Medulla oblongata (tissue), 1 donor: Measurements from ENCODE around the gene TRAF1.
A peak's percentile ranks its signal among the peaks of the same experiment; 100 is the strongest.

Experiments used
- DNase-seq: peaks from one replicate; pipeline ENCODE4 v3.0.0-alpha.2; 2015; ENCODE audit errors: extremely low spot score

Gene TRAF1

DNA sequence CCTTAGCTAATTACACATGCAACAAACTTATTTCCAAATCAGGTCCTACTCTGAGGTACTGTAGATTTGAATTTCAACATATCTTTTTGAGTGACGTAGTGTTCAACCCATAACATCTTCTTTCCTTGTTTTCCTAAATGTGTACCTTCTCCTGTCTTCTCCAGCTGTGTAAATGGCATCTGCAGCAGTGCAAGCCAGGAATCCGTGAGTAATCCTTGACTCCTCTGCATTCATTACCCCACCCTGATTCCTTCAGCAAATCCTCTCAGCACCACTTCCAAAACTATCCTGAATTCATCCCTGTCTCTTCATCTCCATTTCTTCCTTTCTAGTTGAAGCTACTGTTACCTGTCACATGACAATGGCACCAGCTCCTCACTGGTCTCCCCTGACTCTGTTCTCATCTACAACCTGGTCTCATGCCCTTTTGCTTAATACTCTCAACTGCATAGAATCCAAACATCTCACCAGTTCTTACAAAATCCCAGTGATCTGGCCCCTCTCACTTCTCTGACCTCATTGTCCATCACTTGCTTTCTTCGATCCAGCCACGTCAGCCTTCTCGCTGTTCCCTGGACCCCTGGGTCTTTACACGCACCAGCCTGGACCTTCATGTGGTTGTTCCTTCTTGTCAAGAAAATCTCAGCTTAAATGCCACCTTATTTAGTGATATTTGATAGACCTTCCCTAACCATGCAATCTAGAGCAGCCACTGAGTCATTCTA lies 14.6 kb upstream of the TRAF1 start:
- no peak for DNase-seq

DNA sequence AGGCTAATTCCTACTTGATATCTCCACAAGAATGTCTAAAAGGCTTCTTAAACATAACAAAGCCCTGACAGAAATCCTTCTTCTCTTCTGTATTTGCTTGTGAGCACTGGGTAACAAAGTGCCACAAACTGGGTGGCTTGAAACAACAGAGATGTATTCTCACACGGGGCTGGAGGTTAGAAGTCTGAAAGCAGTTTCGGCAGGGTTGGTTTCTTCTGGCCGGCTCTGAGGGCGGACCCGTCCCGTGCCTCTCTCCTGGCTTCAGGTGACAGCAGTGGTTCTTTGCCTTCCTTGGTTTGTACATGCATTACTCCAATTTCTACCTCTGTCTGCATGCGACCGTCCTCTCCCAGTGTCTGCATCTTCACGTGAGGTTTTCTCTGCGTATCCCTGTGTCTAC lies 14.0 kb upstream of the TRAF1 start:
- DNase-seq, result no peak

DNA sequence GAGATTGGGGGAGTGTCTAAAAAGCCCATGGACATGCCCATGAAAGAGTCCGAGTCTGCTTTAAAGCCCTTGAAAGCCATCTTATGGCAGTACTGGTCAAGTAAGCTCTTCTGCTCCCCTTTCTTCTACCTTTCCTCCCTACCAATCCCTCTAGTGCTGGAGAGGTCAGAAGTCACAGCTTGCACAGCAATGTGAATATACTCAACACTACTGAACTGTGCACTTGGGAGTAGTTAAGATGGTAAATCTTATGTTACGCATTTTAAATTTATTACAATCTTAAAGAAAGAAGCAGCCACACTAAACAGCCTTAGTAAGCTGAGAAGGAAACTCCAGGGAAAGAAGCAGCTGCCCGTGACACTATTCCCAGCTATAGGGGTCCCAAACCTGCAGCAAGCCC lies 12.3 kb upstream of the TRAF1 start:
- no peak for DNase-seq

DNA sequence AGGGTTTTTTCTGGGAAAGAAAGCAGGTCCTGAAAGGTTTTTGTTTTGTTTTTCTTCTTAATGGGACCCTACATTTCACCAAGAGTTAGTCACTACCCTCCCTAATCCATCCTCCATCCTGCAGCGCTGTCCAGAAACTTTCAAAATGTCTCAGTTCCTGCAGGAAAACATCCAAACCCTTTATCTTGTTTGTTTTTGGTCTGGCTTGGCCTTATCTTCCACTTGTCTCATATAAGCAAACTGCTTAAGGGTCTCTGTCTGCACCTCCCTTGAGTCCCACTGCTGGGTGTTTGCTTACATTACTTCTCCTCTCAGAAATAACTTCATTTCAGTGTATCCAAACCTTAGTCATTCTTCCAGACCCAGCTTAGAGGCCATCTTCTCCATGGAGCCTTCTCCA lies 11.0 kb upstream of the TRAF1 start:
- no peak for DNase-seq

DNA sequence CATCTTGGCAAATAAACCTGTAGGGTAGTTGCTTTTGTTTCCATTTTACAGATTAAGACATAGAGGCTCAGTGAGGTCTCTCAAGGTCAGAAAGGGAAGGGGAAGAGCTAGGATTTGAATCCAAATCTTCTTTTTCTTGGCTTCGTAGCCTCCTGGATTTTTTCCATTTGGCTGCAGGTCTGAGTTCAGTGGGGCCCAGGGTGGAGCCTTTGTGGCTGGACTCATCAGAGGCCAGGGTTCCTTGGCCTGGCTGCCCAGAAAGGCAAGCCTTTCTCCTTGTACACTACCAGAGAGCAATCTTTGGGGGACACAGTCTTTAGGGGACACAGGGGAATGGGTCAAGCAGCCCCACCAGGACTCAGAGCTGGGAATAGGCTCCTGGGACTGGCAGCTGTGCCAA lies 10.5 kb upstream of the TRAF1 start:
- DNase-seq, result no peak

DNA sequence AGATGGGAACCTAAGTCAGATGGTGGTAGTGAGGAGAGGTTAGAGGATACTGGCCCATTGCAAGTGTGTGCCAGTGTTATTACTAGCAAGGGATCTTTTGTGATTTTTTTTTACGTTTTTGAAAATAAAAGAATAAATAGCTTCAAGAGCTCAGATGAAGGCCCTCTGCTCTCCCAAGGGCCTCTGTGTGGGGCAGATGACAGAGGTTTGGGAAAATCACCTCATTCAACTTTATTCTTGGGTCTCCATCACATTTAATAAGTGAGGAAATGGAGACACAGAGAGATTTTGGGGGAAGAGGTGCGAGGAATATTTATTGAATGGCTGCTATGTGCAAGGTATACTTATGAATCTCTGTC lies 10.1 kb upstream of the TRAF1 start:
- no peak for DNase-seq

DNA sequence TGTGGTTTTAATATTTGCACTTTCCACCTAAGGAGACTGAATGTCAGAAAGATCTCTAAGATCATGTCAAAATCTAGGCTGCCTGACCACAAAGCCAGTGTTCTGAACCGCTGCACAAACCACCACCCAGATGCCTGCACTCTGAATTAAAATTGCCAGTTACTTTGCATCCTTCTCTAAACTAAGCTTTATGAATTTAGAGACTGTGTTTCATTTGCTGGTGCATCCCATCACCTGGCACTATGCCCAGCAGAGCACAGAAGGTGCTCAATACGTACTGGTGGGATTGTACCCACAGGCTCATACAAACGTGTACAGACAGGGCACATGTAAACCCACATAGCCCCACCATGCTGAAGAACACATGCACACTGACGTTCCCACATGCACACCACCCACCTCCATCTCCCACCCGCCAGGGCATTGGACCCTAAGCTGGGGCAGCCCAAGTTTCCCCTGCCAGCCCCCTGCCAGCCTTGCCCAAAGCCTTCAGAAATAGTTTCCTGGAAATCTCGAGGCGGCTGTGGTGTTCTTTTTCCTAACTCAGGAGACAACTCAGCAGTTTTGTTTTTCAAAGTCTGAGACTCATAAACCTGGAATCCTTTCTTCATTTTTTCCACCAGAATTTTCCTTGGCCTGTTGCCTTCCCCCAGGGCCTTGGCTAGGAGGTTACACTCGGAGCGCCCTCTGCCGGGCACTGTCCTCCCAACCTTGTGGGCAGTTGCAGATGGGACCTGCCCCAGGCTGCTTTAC lies 9.6 kb upstream of the TRAF1 start:
- peak; percentile 97 for DNase-seq

DNA sequence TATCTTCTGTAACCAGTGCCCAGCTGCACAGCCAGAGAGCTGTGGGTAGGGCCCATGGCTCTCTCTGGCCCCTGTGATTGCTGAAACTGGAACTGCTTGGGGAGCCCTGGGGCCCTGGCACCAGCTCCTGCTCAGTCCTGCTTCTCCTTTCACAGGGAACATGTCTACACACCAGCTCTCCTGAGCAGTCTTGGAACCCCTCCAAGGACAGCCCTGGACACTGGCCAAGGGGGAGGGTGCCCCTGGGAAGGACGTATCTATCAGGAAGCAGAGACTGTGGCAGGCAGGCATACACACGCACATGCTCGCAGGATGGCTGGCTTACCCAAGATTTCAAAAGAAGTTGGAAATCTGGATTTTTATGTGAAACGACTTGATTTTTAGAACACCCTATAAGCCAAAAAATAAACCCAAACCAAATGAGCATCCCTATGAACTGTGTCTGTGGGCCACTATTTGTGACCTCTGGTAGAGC lies 8.8 kb upstream of the TRAF1 start:
- peak; percentile 94 for DNase-seq

DNA sequence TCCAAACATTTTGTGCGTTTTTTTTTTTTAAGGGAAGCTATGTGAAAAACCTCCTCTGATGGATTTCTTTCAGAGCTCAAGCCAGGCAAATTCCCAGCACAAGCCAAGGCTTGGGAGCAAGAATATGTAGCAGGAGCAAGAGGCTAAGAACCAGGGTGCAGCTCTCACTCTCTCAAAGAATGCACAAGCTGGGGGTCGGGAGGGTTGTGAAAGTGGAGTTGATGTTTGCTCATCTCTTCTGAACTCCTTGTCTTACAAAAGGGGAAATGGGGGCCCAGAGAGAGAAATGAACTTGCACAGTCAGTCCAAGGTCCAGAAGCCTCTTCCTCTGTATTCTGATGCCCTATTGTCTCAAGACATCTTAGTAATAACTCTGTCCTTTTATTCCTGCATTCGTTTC lies 7.7 kb upstream of the TRAF1 start:
- DNase-seq, result peak; percentile 43

DNA sequence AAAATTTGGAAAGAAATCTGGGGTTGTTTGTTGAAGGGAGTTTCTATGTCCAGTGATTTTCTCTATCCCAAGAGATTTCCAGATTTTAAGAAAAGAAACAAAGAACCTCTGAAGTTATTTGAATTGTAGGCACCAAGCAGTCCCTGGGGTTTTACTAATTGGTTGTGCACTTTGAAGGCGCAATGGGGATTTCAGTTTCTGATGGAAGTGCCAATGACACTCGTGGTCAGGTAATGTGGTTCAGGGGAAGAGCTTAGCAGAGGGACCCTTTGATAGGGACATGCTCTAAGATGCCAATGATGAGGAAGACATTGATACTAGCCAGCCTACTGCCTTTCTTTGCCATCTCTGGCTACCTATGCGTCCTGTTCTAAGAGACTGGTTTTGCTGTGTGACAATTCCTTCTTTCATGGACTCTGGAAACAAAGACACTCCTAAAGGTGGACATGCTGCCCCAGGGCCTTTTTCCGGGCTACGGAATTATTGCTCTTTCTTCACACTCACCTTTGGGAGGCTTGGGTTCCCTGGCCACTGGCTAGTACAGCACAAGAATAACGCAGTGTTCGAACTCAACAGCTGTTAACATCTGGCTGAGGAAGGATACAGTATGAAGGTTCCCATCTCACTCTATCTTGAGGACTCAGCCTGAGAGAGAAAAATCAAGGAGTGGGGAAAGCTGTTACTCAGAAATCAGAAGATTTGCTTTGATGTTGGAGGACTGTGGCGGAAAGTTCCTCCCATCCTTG lies 6.9 kb upstream of the TRAF1 start:
- no peak for DNase-seq

DNA sequence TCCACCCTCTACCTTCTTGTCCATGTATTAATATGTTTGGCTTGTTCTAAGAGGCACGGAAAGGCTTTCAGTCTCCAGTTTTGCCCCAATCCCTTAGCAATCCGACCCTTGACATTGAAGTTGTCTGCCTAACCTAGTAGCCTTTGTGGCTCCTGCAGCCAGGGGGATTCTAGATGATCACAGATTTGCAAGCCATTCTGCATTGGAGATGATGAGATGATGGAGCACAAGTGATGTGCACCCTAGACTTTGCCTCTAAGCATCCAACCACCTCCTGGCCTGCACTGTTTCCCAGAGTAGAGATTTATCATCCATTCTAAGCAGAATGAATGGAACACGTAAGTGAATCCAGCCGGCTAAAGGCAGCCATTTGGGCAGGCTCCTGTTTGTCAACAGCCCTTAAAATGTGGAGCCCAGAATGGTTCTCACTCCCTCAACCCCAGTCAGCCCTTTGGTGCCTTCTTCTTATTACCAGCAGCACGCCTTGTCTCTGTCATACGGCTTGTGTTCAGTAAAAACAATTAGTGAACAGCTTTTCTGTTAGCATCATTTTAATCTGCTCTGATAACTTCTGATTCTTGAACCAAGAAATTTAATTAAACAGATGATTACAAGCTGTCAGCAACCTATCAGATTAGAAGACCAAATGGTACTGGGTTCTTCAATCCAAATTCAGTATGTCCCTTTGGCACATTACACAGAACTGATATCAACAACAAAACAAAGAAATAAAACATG lies 5.7 kb upstream of the TRAF1 start:
- DNase-seq, result no peak

DNA sequence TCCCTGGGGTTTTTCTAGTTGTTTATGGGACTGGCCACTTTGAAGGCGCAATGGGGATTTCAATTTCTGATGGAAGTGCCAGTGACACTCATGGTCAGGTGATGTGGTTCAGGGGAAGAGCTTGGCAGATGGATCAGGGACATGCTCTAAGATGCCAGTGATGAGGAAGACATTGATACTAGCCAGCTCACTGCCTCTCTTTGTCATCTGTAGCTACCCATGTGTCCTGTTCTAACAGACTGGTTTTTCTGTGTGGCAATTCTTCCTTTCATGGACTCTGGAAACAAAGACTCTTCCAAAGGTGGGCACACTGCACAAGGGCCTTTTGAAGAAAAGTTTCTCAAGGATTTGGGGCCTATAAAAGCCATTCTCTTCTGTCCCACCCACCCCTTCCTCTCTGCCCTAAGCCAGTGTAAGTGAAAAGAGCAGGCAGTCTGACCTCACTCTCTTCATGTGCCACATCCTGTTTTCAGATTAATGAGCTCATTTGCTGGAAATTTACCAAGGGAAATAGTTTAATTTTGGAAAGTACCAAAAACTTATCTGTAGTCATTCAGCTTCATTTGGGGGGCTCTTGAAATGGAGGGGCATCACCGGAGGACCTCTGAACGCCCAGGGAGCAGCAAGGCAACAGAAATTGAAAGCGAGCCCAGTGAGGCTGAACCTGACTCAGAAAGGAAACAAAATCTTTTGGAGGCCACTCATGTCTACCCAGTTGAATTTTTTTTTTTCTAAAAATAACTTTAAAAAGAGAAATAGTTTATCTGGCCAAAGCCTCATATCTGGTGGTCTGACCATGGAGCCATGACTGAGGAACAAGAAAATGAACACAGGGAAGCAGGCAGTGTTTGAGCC lies 4.9 kb upstream of the TRAF1 start:
- DNase-seq, result peak; percentile 65

DNA sequence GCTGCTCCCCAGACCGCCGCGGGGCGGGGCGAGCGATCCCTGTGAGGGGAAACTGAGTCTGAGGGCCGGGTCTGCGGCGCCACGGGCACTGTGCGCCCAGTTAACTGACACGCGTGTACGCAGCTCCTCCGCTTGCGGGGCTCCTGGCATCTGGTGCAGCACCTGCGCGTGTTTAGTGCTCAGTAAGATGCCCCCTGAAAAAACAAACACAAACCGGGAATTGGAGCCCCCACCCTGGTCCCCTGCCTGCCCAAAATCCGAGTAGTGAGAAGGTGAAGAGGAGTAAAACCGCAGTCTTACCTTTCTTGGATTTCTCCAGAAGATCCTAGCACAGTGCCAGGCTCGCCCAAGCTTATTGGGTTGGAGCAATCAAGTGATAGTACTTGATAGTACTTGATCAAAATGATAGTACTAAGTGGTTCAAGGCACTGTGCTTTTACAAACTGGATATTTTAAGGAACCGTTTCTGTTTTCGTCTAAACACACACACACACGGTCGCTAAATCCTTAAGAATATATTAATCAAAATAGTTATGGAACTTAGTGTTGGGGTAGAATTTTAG lies 2.7 kb upstream of the TRAF1 start:
- DNase-seq, result no peak

DNA sequence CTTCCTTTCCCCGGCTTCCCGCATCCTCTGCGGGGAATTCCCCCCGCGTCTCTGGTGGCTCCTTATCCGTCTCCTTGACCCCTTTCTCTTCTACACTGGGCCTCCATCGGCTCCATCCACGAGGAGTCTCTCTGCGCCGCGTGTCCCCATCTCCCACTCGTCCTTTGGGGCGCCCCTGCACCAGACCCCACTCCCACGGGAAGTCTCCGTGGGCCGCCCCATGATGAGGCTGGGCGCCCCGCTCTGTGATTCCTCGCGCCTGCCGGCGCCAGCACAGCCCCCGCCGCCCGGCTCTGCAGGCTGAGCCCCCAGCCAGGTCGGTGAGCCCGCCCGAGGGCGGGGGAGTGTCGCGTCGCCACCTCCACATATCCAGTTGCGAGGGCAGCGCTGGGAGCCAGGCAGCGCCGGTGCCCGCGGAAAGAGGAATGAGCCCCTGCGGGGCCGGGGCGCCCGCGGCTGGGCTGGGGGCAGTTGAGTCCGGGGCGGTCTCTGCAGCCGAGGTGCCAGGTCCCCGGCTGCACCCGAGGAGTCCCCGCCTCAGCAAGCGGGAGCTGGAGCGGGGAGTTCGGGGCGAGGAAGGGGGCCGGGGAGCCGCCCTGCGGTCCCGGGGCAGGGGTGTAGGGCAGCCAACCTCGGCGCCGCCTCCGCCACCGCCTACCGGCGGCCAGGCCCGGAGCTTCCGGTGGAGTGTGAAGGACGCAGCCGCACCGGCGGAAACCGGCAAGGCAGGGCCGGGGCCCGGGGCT lies 2.1 kb upstream of the TRAF1 start:
- DNase-seq, result peak; percentile 65

DNA sequence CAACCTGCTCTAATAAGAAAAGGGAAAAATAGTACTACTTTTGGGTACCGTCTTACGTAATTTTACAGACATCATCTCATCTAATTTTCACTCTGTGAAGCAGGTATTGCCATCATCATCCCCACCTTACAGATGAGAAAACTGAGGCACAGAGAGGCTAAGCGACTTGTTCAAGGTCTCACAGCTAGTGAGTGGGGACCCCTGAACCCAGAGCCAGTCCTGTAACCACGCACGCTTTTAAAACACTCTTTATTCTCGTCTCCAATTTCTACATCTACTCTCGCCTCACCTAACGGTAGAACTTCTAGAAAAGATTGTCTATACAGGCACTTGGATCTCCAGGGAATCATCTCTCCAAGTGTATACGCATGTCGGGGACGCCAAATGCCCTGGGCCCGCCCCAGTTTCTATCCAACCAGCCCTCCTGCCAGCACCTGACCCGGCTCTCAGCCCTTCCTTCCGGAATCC lies 1.5 kb upstream of the TRAF1 start:
- no peak for DNase-seq

DNA sequence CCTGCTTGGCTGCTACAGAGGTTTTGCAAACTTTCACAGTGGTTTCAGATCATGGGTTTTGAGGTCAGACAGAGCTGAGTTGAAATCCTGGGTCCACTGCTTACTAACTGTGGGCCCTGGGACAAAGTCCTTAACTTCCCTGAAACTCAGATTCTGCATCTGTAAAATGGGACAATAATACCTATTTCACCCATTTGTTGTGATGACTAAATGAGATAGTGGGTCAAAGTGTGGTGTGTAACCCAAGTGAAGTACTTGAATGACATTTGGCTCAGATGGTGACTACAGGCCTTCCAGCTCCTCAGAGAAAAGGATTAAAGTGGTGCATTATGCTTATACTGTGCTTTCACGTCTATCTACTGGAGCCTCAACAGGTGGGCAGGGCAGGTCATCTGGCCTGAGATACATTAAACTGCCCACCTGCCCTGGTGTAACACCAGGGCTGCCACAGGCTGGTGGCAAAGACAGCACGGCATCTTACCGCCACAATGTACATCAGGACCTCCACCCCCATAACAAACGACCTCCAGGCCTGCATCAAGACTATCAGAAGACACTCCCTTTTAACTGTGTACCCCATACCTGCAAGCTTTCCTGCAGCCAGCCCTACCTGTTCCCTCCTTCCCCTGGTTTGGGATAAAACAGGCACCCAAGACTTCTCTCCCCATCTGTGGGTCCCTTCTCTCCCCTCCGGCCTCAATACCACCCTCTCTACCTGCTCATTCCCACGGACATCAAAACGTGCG lies 846 bp upstream of the TRAF1 start:
- no peak for DNase-seq

DNA sequence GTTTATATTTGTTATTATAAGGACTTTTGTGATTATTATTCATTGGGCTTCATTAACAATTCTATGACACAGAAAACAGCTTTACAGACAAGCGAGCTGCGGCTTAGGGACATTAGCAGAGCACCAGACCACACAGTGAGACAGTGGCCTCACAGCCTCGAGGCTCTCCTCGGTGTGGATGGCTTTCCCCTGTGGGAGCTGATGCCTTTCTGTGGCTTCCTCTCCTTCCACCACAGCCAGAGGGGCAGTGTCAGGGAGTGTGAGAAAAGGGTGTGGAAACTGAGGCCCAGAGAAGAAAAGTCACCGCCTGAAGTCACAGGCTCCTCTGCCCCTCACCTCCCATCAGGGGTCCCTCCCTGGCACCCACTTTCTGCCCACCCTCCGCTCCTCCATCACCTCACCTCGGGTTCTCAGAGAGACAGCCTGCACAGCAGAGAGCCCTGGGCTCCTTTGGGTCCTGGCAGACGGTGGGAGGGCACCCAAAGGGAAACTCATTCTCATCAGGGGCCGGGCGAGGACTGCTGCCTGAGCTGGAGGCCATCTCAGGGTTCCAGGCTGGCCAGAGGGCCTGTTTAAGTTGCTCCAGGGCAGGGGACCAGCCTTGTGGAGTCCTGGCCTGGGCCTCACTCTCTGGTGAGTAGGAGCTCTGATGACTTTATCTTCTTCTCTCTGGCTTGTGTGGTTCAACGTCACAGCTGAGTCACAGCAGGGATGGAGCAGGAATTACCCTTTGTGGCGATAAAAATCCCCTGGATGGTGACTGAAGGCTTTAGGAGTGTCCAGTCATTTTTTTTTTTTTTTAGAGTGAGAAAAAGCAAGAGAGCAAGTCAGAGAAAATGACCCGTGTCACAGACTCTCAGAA lies 830 bp downstream of the TRAF1 start:
- no peak for DNase-seq
